MCF 10A (cell line): ENCODE results near the gene TIE1. TPM values are rescaled to one million over a fixed set of nuclear protein-coding genes. Genes with fewer than 3 reads are reported as not detected.
"Not testable (repeated sequence)": the region's sequence is repeated elsewhere in the genome, so short reads cannot be mapped to it uniquely, and the experiment has no call there.

Experiments
- BruUV-seq: library from RNA; stranded (reverse); fragments of 400-500 nt; replicated peaks from 2 replicates; lab custom pipeline; 2021; lab: Mats Ljungman, UMichigan
- CTCF ChIA-PET: fragments of 300-600 bp; sonication (Branson Sonifier 250); formaldehyde crosslinking; extraction: SDS; loops from one replicate; lab custom pipeline; 2021; ENCODE audit warnings: antibody characterized with exemption, inconsistent platforms; lab: Yijun Ruan, JAX
- POLR2A ChIA-PET: fragments of 300-600, 350-650 bp; sonication (Branson Sonifier 250); formaldehyde crosslinking; extraction: SDS; loops from one replicate; lab custom pipeline; 2020; ENCODE audit warnings: antibody characterized with exemption, inconsistent platforms; lab: Yijun Ruan, JAX
- DNase-seq: peaks from one replicate; pipeline ENCODE4 v3.0.0-alpha.2; 2018; ENCODE audit not compliant: unreplicated experiment
- H3K27ac Mint-ChIP-seq: one replicate; pipeline ENCODE4 v1.8.0; 2022; ENCODE audit warnings: mild to moderate bottlenecking, low read depth, mixed read lengths; ENCODE audit not compliant: unreplicated experiment
- H3K27me3 Mint-ChIP-seq: one replicate; pipeline ENCODE4 v1.8.0; 2022; ENCODE audit warnings: mixed read lengths; ENCODE audit not compliant: insufficient read depth, unreplicated experiment
- H3K36me3 Mint-ChIP-seq: one replicate; pipeline ENCODE4 v1.8.0; 2022; ENCODE audit warnings: mild to moderate bottlenecking, moderate library complexity, mixed read lengths; ENCODE audit not compliant: insufficient read depth, unreplicated experiment
- H3K4me1 Mint-ChIP-seq: one replicate; pipeline ENCODE4 v1.8.0; 2022; ENCODE audit warnings: mixed read lengths; ENCODE audit not compliant: insufficient read depth, unreplicated experiment
- H3K4me3 Mint-ChIP-seq: one replicate; pipeline ENCODE4 v1.8.0; 2022; ENCODE audit warnings: mild to moderate bottlenecking, moderate library complexity, mixed read lengths; ENCODE audit not compliant: unreplicated experiment
- H3K9me3 Mint-ChIP-seq: one replicate; pipeline ENCODE4 v1.8.0; 2022; ENCODE audit warnings: mixed read lengths; ENCODE audit not compliant: unreplicated experiment
- CTCF ChIP-seq: fragments of 200-600 bp; IDR thresholded peaks from one replicate; pipeline ENCODE4 v1.8.0; 2022; ENCODE audit warnings: antibody characterized with exemption, mild to moderate bottlenecking; ENCODE audit not compliant: unreplicated experiment
- intact Hi-C: fragments of 100-400 bp; cut with micrococcal nuclease; formaldehyde crosslinking; loops from 2 replicates; pipeline ENCODE4 v1.14.1; 2022
- microRNA-seq: library from miRNA; unstranded; fragments of <30 nt; microRNA quantifications from one replicate; pipeline ENCODE4 v1.2.0, GENCODE V29; 2022
- total RNA-seq: library from RNA; stranded (reverse); gene quantifications from 2 replicates; pipeline ENCODE4 v1.2.3, GENCODE V29; 2022

Gene TIE1
- total RNA-seq, 1 experiment from 2014 or later = not detected

GRCh38 chr1:43368646-43369020 is 67.9 kb downstream of the TIE1 start:
- H3K4me3 Mint-ChIP-seq = peak overlapping the region; percentile 87
- intact Hi-C loops = loop anchor here (1.0 kb wide), 1 partner anchor 21 kb away; the partner anchor contains the start of genes MED8 and SZT2
- no peaks in the 10 kb centered on the region for H3K9me3 Mint-ChIP-seq
- ChIA-PET POLR2A (interaction anchor here (0.6 to 4.9 kb wide), 20 partner anchors 8 to 456 kb away, joined by 3 to 69 read pairs (median 6); partner anchors contain the start of genes C1orf210, CDC20, CFAP57 and EBNA1BP2), CTCF (interaction anchor here (0.6 to 1.2 kb wide), 6 partner anchors 10 to 298 kb away, joined by 3 to 8 read pairs (median 4); partner anchors contain the start of gene CDC20)
- no peak for TF ChIP-seq CTCF
- no peaks in the 10 kb centered on the region for H3K27me3 Mint-ChIP-seq
- H3K27ac Mint-ChIP-seq = peak overlapping the region; percentile 84
- no peak for DNase-seq
- peaks cover 33% of the 10 kb centered on the region for H3K4me1 Mint-ChIP-seq
- no TSS peak for BruUV-seq
- peaks cover 14% of the 10 kb centered on the region for H3K36me3 Mint-ChIP-seq

GRCh38 chr1:43369779-43370178 is 69.0 kb downstream of the TIE1 start:
- BruUV-seq, DNase-seq, H3K4me3 Mint-ChIP-seq, intact Hi-C loops, H3K27ac Mint-ChIP-seq, H3K27me3 Mint-ChIP-seq, H3K9me3 Mint-ChIP-seq, H3K36me3 Mint-ChIP-seq: not testable (repeated sequence)
- CTCF ChIA-PET = interaction anchor here (0.7 to 1.0 kb wide), 2 partner anchors 13 to 139 kb away, joined by 3 read pairs; no protein-coding TSS in a partner anchor
- POLR2A ChIA-PET = interaction anchor here (1.3 to 4.9 kb wide), 2 partner anchors 19 to 143 kb away, joined by 4 to 69 read pairs; partner anchors contain the start of genes MED8 and SZT2
- peaks cover 28% of the 10 kb centered on the region for H3K4me1 Mint-ChIP-seq

- POLR2A ChIA-PET = interaction anchor here (1.3 kb wide), 1 partner anchor 144 kb away, joined by 4 read pairs; no protein-coding TSS in a partner anchor
- no TSS peak for BruUV-seq
- Mint-ChIP-seq H3K4me3 (no peak overlapping the region), H3K4me1 (peaks cover 21% of the 10 kb centered on the region), H3K9me3 (no peaks in the 10 kb centered on the region), H3K27ac (peak overlapping the region; percentile 24), H3K27me3 (no peaks in the 10 kb centered on the region), H3K36me3 (peaks cover 7% of the 10 kb centered on the region)
- no peak for DNase-seq
- no peak for TF ChIP-seq CTCF
- CTCF ChIA-PET = interaction anchor here (1.0 to 1.8 kb wide), 2 partner anchors 12 to 20 kb away, joined by 3 to 6 read pairs; partner anchors contain the start of genes MED8 and SZT2
- intact Hi-C loops = no loop called here
Observed at GRCh38 chr1:43370564-43370963, 69.8 kb downstream of the TIE1 start.

- ChIA-PET CTCF (no interaction called here), POLR2A (interaction anchor here (2.6 to 7.3 kb wide), 2 partner anchors 14 to 17 kb away, joined by 10 to 48 read pairs; partner anchors contain the start of genes CDC20, MED8 and SZT2)
- no peaks in the 10 kb centered on the region for H3K36me3 Mint-ChIP-seq
- no peaks in the 10 kb centered on the region for H3K27me3 Mint-ChIP-seq
- no peak overlapping the region for H3K27ac Mint-ChIP-seq
- no peaks in the 10 kb centered on the region for H3K9me3 Mint-ChIP-seq
- no TSS peak for BruUV-seq
- H3K4me1 Mint-ChIP-seq = peaks cover 12% of the 10 kb centered on the region
- intact Hi-C loops = no loop called here
- no peak for DNase-seq
- TF ChIP-seq CTCF = no peak
- H3K4me3 Mint-ChIP-seq = no peak overlapping the region
Observed at GRCh38 chr1:43372172-43372571, 71.4 kb downstream of the TIE1 start.

Small RNAs within 50 kb of the gene (microRNA-seq; reads per million reads assigned to microRNA genes)
- gene MIR6734 = 5.4 reads per million, percentile 38 among the genes with 10 or more reads in this experiment

Other genes starting within 250 kb of the TIE1 start
- 159 and 171 TPM in 2 replicates for gene EBNA1BP2, start 128.7 kb upstream of the TIE1 start, total RNA-seq
- gene CFAP57, start 128.7 kb upstream of the TIE1 start, total RNA-seq = 0.17 and 0.44 TPM in 2 replicates
- gene TMEM125, start 31.0 kb upstream of the TIE1 start, total RNA-seq = 3.1 and 3.8 TPM in 2 replicates
- 0.91 and 1.6 TPM in 2 replicates for gene C1orf210, start 15.4 kb upstream of the TIE1 start, total RNA-seq
- gene MPL, start 36.8 kb downstream of the TIE1 start, total RNA-seq = not detected in 2 replicates
- 123 and 204 TPM in 2 replicates for gene CDC20, start 58.0 kb downstream of the TIE1 start, total RNA-seq
- gene ELOVL1, start 67.0 kb downstream of the TIE1 start, total RNA-seq = 86.0 and 99.9 TPM in 2 replicates
- gene MED8, start 88.8 kb downstream of the TIE1 start, total RNA-seq = 52.0 and 61.6 TPM in 2 replicates
- 65.3 and 67.4 TPM in 2 replicates for gene SZT2, start 88.9 kb downstream of the TIE1 start, total RNA-seq
- 14.5 and 23.0 TPM in 2 replicates for gene HYI, start 152.9 kb downstream of the TIE1 start, total RNA-seq
- 67.2 and 87.1 TPM in 2 replicates for gene PTPRF, start 229.9 kb downstream of the TIE1 start, total RNA-seq